Mesenchymal stem cell (in vitro differentiated cells and primary cell): ENCODE results near the gene RBP3.

Experiments used
- DNase-seq: peaks from one replicate; pipeline ENCODE4 v3.0.0-alpha.2; 2013
- H2AFZ ChIP-seq: one replicate; pipeline ENCODE4 v1.6.1; 2013; ENCODE audit warnings: low read depth, mild to moderate bottlenecking, control low read depth, inconsistent platforms, low read length, moderate library complexity
- H2AK5ac ChIP-seq: 2 replicates; pipeline ENCODE4 v1.6.1; 2013; ENCODE audit warnings: low read length, moderate library complexity, mild to moderate bottlenecking, inconsistent platforms; ENCODE audit not compliant: severe bottlenecking
- H2BK120ac ChIP-seq: one replicate; pipeline ENCODE4 v1.6.1; 2013; ENCODE audit warnings: low read depth, mild to moderate bottlenecking, inconsistent platforms, low read length, moderate library complexity
- H2BK12ac ChIP-seq, 2 experiments: one replicate each; pipeline ENCODE4 v1.6.1; 2013; ENCODE audit warnings: inconsistent platforms in 2 of 2, low read length in 2 of 2, mild to moderate bottlenecking in 2 of 2, moderate library complexity in 2 of 2, control low read depth in 1 of 2
- H2BK15ac ChIP-seq: one replicate; pipeline ENCODE4 v1.6.1; 2013; ENCODE audit warnings: mild to moderate bottlenecking, low read depth, inconsistent platforms; ENCODE audit not compliant: poor library complexity, severe bottlenecking
- H2BK5ac ChIP-seq: 2 replicates; pipeline ENCODE4 v1.6.1; 2013; ENCODE audit warnings: low read depth, mild to moderate bottlenecking, low read length, control low read depth, inconsistent platforms; ENCODE audit not compliant: poor library complexity, severe bottlenecking
- H3K14ac ChIP-seq, 2 experiments: one replicate each; pipeline ENCODE4 v1.6.1; 2013; ENCODE audit warnings: inconsistent platforms in 2 of 2, low read length in 2 of 2, control low read depth in 1 of 2, mild to moderate bottlenecking in 1 of 2, moderate library complexity in 1 of 2
- H3K18ac ChIP-seq, 2 experiments: one replicate each; pipeline ENCODE4 v1.6.1; 2013; ENCODE audit warnings: inconsistent platforms in 2 of 2, low read length in 2 of 2, control low read depth in 1 of 2, low read depth in 1 of 2, mild to moderate bottlenecking in 1 of 2
- H3K23ac ChIP-seq, 2 experiments: one replicate each; pipeline ENCODE4 v1.6.1; 2013; ENCODE audit warnings: inconsistent platforms in 2 of 2, low read length in 2 of 2, mild to moderate bottlenecking in 2 of 2, moderate library complexity in 2 of 2, control low read depth in 1 of 2
- H3K27ac ChIP-seq: 2 replicates; pipeline ENCODE4 v1.5.1; 2013; ENCODE audit warnings: mild to moderate bottlenecking, moderate library complexity, low read length, control low read depth, inconsistent platforms; ENCODE audit not compliant: poor library complexity, severe bottlenecking
- H3K27me3 ChIP-seq, 2 experiments: 2 replicates each; pipeline versions ENCODE4 v1.6.1 to v1.7.0; 2013; ENCODE audit warnings: low read length in 2 of 2, mild to moderate bottlenecking in 2 of 2, moderate library complexity in 2 of 2, control low read depth in 1 of 2, inconsistent platforms in 1 of 2; ENCODE audit not compliant: control insufficient read depth in 1 of 2, insufficient read depth in 1 of 2
- H3K36me3 ChIP-seq, 2 experiments: 2 replicates each; pipeline versions ENCODE4 v1.6.1 to v1.7.0; 2013; ENCODE audit warnings: low read length in 2 of 2, control low read depth in 1 of 2, inconsistent platforms in 1 of 2, low read depth in 1 of 2, mild to moderate bottlenecking in 1 of 2; ENCODE audit not compliant: insufficient read depth in 2 of 2, control insufficient read depth in 1 of 2
- H3K4ac ChIP-seq, 2 experiments: one replicate each; pipeline ENCODE4 v1.6.1; 2013; ENCODE audit warnings: inconsistent platforms in 2 of 2, low read length in 2 of 2, mild to moderate bottlenecking in 2 of 2, moderate library complexity in 2 of 2, control low read depth in 1 of 2, low read depth in 1 of 2
- H3K4me1 ChIP-seq: 2 replicates; pipeline ENCODE4 v1.6.1; 2013; ENCODE audit warnings: low read depth, low read length, control low read depth; ENCODE audit not compliant: control insufficient read depth, insufficient read depth
- H3K4me2 ChIP-seq: 2 replicates; pipeline ENCODE4 v1.6.1; 2013; ENCODE audit warnings: low read length, mild to moderate bottlenecking, inconsistent platforms; ENCODE audit not compliant: poor library complexity, severe bottlenecking
- H3K4me3 ChIP-seq, 2 experiments: 2 replicates each; pipeline versions ENCODE4 v1.5.1 to v1.7.0; 2013; ENCODE audit warnings: low read length in 2 of 2, mild to moderate bottlenecking in 2 of 2, control low read depth in 1 of 2, low read depth in 1 of 2; ENCODE audit not compliant: insufficient read depth in 1 of 2
- H3K79me1 ChIP-seq: replicated peaks from 2 replicates; pipeline ENCODE4 v1.6.1; 2013; ENCODE audit warnings: mild to moderate bottlenecking, control low read depth, low read length, inconsistent platforms; ENCODE audit not compliant: poor library complexity, severe bottlenecking
- H3K9ac ChIP-seq: 2 replicates; pipeline ENCODE4 v1.7.0; 2013; ENCODE audit warnings: mild to moderate bottlenecking, low read length, moderate library complexity
- H3K9me3 ChIP-seq: 2 replicates; pipeline ENCODE4 v1.7.0; 2013; ENCODE audit warnings: mild to moderate bottlenecking, low read length; ENCODE audit not compliant: control insufficient read depth
- H4K8ac ChIP-seq: one replicate; pipeline ENCODE4 v1.6.1; 2013; ENCODE audit warnings: inconsistent platforms, mild to moderate bottlenecking, low read length, moderate library complexity
- H4K91ac ChIP-seq: one replicate; pipeline ENCODE4 v1.6.1; 2013; ENCODE audit warnings: mild to moderate bottlenecking, low read length, inconsistent platforms
- WGBS: methylation state at CpG from one replicate; pipeline ENCODE4 v1.1.7; 2013; ENCODE audit warnings: mixed read lengths; 5-methylcytosine and 5-hydroxymethylcytosine counted together

RBP3 gene

DNA sequence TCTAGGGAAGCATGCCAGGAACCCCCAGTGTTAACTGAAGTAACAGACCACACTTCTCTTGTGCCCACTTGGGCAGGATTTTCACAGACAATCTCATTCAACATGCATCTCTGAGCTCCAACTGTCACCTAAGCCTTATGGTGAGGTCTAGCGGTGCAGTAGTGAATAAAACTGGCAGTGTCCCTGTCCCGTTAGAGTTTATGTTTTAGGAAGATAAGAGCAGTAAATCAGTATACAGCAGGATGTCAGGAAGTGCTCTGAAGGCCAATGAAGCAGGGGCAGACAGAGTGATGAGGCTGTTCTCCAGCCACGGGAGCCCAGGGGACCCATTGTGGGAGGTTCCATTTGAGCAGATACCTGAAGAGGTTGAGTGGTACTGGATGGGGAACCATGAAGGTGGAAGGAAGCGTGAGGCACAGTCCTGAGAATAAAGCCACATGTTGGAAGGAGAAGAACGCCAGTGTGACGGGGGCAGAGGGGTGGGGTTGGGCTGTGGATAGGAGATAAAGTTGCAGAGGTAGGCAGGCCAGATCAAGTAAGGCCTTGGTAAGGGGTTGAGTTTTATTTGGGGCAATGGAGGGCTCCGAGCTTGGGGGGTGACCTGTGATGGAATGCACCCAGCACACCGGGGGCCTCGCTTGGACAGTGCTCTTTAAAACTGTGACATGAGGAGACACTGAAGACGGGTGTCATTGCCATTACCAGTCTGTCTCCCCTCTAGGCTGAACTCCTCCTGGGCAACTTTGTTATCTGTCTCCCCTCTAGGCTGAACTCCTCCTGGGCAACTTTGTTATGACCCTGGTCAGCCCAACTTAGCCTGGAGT, 41.6 kb upstream of the RBP3 start:
- no peak overlapping the region for H3K27ac ChIP-seq
- no peak overlapping the region for H2BK120ac ChIP-seq
- no peak overlapping the region for H3K9ac ChIP-seq
- no peak overlapping the region for H4K91ac ChIP-seq
- H3K4me3 ChIP-seq, result no peak overlapping the region
- no peak overlapping the region for H2BK12ac ChIP-seq
- no peak overlapping the region for H3K14ac ChIP-seq
- peaks cover 53 to 83% of the 10 kb centered on the region in 2 experiments for H3K27me3 ChIP-seq
- no peak overlapping the region for H3K4ac ChIP-seq
- H3K36me3 ChIP-seq, result no peaks in the 10 kb centered on the region
- H3K9me3 ChIP-seq, result no peaks in the 10 kb centered on the region
- no peak overlapping the region for H2AK5ac ChIP-seq
- H3K23ac ChIP-seq, result no peak overlapping the region
- no peaks in the 10 kb centered on the region for H3K4me1 ChIP-seq
- no peak overlapping the region for H3K4me2 ChIP-seq
- no peak for DNase-seq
- H2BK5ac ChIP-seq, result no peak overlapping the region
- no peaks in the 10 kb centered on the region for H3K79me1 ChIP-seq
- no peak overlapping the region for H4K8ac ChIP-seq
- H2AFZ ChIP-seq, result no peak overlapping the region
- no peak overlapping the region for H3K18ac ChIP-seq
- WGBS, result 76% methylated on average over 9 of the region's 10 CpGs
- H2BK15ac ChIP-seq, result no peak overlapping the region

DNA sequence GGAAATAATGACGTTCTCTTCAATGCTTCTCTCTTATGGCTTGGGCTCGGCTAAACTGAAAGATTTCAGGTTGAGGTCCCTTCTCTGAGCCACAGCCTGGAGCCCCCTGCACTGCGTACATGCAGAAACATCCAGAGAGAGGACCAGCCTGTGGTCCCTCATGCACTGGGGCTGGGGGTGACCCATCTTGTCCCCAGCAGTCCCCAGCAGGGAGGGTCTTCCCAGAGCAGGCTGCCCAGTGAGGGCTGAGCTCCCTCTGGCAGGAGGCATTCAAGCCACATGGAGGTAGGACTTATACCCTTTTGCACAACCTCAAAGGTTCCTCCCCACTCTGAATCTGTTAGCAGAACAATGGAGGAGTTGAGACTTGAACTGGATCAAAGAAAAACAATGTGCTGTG, 40.8 kb upstream of the RBP3 start:
- H2BK120ac ChIP-seq, result no peak overlapping the region
- no peak overlapping the region for H3K27ac ChIP-seq
- H2BK5ac ChIP-seq, result no peak overlapping the region
- H3K9ac ChIP-seq, result no peak overlapping the region
- H3K4ac ChIP-seq, result no peak overlapping the region
- no peak overlapping the region for H4K8ac ChIP-seq
- H3K14ac ChIP-seq, result no peak overlapping the region
- H2AFZ ChIP-seq, result no peak overlapping the region
- DNase-seq, result no peak
- H3K23ac ChIP-seq, result no peak overlapping the region
- H3K4me2 ChIP-seq, result no peak overlapping the region
- H3K9me3 ChIP-seq, result no peaks in the 10 kb centered on the region
- H4K91ac ChIP-seq, result no peak overlapping the region
- H3K27me3 ChIP-seq, result peaks cover 45 to 77% of the 10 kb centered on the region in 2 experiments
- no peaks in the 10 kb centered on the region for H3K4me1 ChIP-seq
- H3K36me3 ChIP-seq, result no peaks in the 10 kb centered on the region
- no peak overlapping the region for H3K18ac ChIP-seq
- no peaks in the 10 kb centered on the region for H3K79me1 ChIP-seq
- WGBS, result 79% methylated on average over 3 of the region's 3 CpGs
- H3K4me3 ChIP-seq, result no peak overlapping the region
- no peak overlapping the region for H2AK5ac ChIP-seq
- no peak overlapping the region for H2BK15ac ChIP-seq
- H2BK12ac ChIP-seq, result no peak overlapping the region

DNA sequence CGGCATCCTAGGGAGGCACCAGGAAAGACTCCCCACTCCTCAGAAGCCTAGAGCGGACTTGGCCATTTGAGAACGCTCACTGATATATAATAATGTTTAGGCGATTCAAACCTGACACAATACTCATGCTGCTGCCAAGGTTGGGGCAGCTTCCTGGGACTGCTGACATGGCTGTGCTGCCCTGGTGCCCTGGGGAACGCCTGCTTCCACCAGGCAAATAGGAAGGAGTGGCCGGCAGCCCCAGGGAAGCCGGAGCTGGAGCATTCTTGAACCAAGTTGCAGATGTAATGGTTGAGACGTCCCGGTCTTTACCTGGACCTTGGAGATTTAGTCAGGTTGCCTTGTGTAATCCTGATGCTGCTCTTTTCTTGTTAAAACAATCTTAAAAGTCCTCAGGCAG, 39.4 kb upstream of the RBP3 start:
- Histone ChIP-seq H3K4me2 (no peak overlapping the region), H3K23ac (no peak overlapping the region), H3K36me3 (no peaks in the 10 kb centered on the region), H2BK12ac (no peak overlapping the region), H2AFZ (no peak overlapping the region), H2AK5ac (no peak overlapping the region), H3K27me3 (peaks cover 33 to 74% of the 10 kb centered on the region in 2 experiments), H3K14ac (no peak overlapping the region), H3K4me1 (no peaks in the 10 kb centered on the region), H3K4me3 (no peak overlapping the region), H3K9me3 (no peaks in the 10 kb centered on the region), H2BK5ac (no peak overlapping the region), H3K79me1 (no peaks in the 10 kb centered on the region), H2BK15ac (no peak overlapping the region), H3K9ac (no peak overlapping the region), H3K4ac (no peak overlapping the region), H4K91ac (no peak overlapping the region), H3K27ac (no peak overlapping the region), H2BK120ac (no peak overlapping the region), H4K8ac (no peak overlapping the region), H3K18ac (no peak overlapping the region)
- no peak for DNase-seq
- WGBS, result 93% methylated on average over 9 of the region's 9 CpGs

DNA sequence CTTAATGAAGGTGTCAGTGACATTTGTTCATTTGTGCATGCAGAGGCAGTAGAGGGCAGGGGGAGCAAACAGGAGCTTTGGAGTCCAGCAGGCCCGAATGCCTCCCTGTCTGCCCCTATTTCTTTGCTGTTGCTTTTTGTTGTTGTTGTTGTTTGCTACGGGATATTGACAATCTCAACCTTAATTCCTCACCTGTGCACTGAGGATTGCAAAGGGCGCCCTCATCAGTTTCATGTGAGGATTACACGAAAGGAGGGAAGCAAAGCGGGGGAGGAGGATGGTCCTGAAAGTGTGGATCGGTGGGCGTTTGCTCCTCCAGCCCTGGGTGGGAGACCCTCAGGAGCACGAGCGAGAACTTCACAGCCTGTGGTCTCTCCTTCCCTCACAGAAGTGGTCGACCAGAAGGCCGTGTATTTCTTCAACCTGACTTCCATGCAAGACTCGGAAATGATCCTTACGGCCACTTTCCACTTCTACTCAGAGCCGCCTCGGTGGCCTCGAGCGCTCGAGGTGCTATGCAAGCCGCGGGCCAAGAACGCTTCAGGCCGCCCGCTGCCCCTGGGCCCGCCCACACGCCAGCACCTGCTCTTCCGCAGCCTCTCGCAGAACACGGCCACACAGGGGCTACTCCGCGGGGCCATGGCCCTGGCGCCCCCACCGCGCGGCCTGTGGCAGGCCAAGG, 38.6 kb upstream of the RBP3 start:
- Histone ChIP-seq H3K27ac (no peak overlapping the region), H4K91ac (no peak overlapping the region), H3K4me2 (no peak overlapping the region), H3K14ac (no peak overlapping the region), H3K4ac (no peak overlapping the region), H2AK5ac (no peak overlapping the region), H3K27me3 (peaks cover 32 to 77% of the 10 kb centered on the region in 2 experiments), H2BK120ac (no peak overlapping the region), H3K23ac (no peak overlapping the region), H3K79me1 (no peaks in the 10 kb centered on the region), H2BK12ac (no peak overlapping the region), H2AFZ (no peak overlapping the region), H3K9me3 (no peaks in the 10 kb centered on the region), H2BK15ac (no peak overlapping the region), H3K18ac (no peak overlapping the region), H4K8ac (no peak overlapping the region), H3K36me3 (no peaks in the 10 kb centered on the region), H2BK5ac (no peak overlapping the region), H3K4me1 (no peaks in the 10 kb centered on the region), H3K9ac (no peak overlapping the region), H3K4me3 (peak overlapping the region in 1 of 2 experiments; percentile 20)
- 77% methylated on average over 33 of the region's 34 CpGs for WGBS
- DNase-seq, result no peak
